Prostate gland (tissue), 2 donors: ENCODE measurements around the gene SLC25A27.
"Not testable (repeated sequence)": the region's sequence is repeated elsewhere in the genome, so short reads cannot be mapped to it uniquely, and the experiment has no call there.

ENCODE experiments used
- CTCF ChIP-seq, 4 experiments: fragments of 200-600 bp in 2 of 4; fragments of 450-650 bp in 2 of 4; sonication (generic) in 2 of 4; IDR thresholded peaks; 1 replicate in 3 of 4; 2 replicates in 1 of 4; pipeline ENCODE4 v1.5.1; 2016 to 2019; ENCODE audit warnings: antibody characterized with exemption in 4 of 4, mild to moderate bottlenecking in 2 of 4, moderate library complexity in 2 of 4
- POLR2A ChIP-seq: fragments of 450-650 bp; IDR thresholded peaks from one replicate; pipeline ENCODE4 v1.6.1; 2016; ENCODE audit warnings: antibody characterized with exemption, mild to moderate bottlenecking
- POLR2AphosphoS5 ChIP-seq: sonication (generic); formaldehyde crosslinking; IDR thresholded peaks from one replicate; pipeline ENCODE4 v1.6.1; 2017; ENCODE audit warnings: antibody characterized with exemption

GRCh38 chr6:46648108-46648507, 4.7 kb upstream of the SLC25A27 start:
- TF ChIP-seq CTCF (IDR thresholded peaks at IDR 0.05); POLR2A; POLR2AphosphoS5: not testable (repeated sequence)
